Breast epithelium (tissue), 4 donors: ENCODE data around the gene NEDD4L. TPM values are rescaled to one million over a fixed set of nuclear protein-coding genes. Genes with fewer than 3 reads are reported as not detected.

ENCODE experiments used
- DNase-seq, 2 donors: peaks; one replicate each; pipeline ENCODE4 v3.0.0-alpha.2; 2019; ENCODE audit warnings: low spot score in 2 of 2
- H3K27ac ChIP-seq, 2 donors: fragments of 200-600 bp; sonication (generic) in 1 of 2; one replicate each; pipeline ENCODE4 v1.5.1; 2016 to 2019; ENCODE audit warnings: mild to moderate bottlenecking in 1 of 2
- H3K27me3 ChIP-seq, 2 donors: fragments of 200-600 bp; sonication (generic) in 1 of 2; one replicate each; pipeline versions ENCODE4 v1.5.1 to v1.6.0; 2017 to 2019; ENCODE audit warnings: control low read depth in 1 of 2, mild to moderate bottlenecking in 1 of 2
- H3K36me3 ChIP-seq: fragments of 200-600 bp; one replicate; pipeline ENCODE4 v1.5.1; 2019
- H3K4me1 ChIP-seq, 2 donors: fragments of 200-600 bp; sonication (generic); one replicate each; pipeline ENCODE4 v1.5.1; 2016 to 2019; ENCODE audit warnings: control low read depth in 1 of 2
- H3K4me3 ChIP-seq, 3 donors: fragments of 200-600 bp; sonication (generic); 1 replicate in 2 of 3; 2 replicates in 1 of 3; pipeline ENCODE4 v1.5.1; 2016 to 2019; ENCODE audit warnings: mild to moderate bottlenecking in 3 of 3, moderate library complexity in 2 of 3
- H3K9me3 ChIP-seq, 2 donors: fragments of 200-600 bp; sonication (generic) in 1 of 2; one replicate each; pipeline ENCODE4 v1.5.1; 2016 to 2019; ENCODE audit warnings: control low read depth in 1 of 2
- POLR2A ChIP-seq: fragments of 450-650 bp; IDR thresholded peaks from one replicate; pipeline ENCODE4 v1.6.1; 2016; ENCODE audit warnings: antibody characterized with exemption, mild to moderate bottlenecking, moderate library complexity
- POLR2AphosphoS5 ChIP-seq, 3 donors: sonication (generic); formaldehyde crosslinking; IDR thresholded peaks; one replicate each; pipeline ENCODE4 v1.6.1; 2017; ENCODE audit warnings: antibody characterized with exemption in 3 of 3
- intact Hi-C: fragments of 100-400 bp; cut with DNase I; formaldehyde crosslinking; loops from one replicate; pipeline ENCODE4 v1.15.1; 2023; ENCODE audit warnings: low total_unique reads
- total RNA-seq, 3 donors: library from RNA; depleted of rRNA; stranded (reverse); fragments of >200 nt; gene quantifications; one replicate each; pipeline ENCODE4 v1.1.0, GENCODE V29; 2016
- TF ChIP-seq, protein P1 (sequence below), 3 donors: fragments of 450-650 bp; IDR thresholded peaks; one replicate each; pipeline ENCODE4 v1.5.1; 2016 to 2017; ENCODE audit warnings: antibody characterized with exemption in 3 of 3, mild to moderate bottlenecking in 3 of 3, moderate library complexity in 3 of 3

Gene NEDD4L
- total RNA-seq, 3 donors from 2014 or later, result 26.2 to 162 (median 106) TPM

DNA sequence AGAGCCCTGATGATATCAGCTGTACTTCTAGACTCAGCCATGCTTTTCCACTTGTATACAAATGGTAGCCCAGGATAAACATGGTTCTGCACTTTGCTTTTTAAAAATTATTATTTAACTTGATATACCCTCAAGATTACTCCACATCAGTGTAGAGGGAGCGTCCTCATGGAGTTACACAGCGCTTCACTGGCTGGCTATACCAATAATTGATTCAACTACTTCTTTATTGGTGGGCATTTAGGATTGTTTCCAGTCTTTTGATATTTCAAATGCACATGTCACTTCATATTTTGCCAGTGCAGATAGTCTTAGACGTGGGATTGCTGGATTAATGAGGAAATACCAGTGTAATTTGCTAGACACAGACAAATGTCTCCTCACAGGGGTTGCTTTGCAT, 10.8 kb upstream of the NEDD4L start:
- Histone ChIP-seq H3K4me3 (no peak overlapping the region), H3K9me3 (no peaks in the 10 kb centered on the region), H3K27ac (no peak overlapping the region), H3K36me3 (no peaks in the 10 kb centered on the region), H3K4me1 (no peaks in the 10 kb centered on the region), H3K27me3 (peaks cover 0 to 3% of the 10 kb centered on the region in 2 donors)
- TF ChIP-seq POLR2A (no peak), POLR2AphosphoS5 (IDR thresholded peaks at IDR 0.05) (no peak)
- TF ChIP-seq, protein P1, sequence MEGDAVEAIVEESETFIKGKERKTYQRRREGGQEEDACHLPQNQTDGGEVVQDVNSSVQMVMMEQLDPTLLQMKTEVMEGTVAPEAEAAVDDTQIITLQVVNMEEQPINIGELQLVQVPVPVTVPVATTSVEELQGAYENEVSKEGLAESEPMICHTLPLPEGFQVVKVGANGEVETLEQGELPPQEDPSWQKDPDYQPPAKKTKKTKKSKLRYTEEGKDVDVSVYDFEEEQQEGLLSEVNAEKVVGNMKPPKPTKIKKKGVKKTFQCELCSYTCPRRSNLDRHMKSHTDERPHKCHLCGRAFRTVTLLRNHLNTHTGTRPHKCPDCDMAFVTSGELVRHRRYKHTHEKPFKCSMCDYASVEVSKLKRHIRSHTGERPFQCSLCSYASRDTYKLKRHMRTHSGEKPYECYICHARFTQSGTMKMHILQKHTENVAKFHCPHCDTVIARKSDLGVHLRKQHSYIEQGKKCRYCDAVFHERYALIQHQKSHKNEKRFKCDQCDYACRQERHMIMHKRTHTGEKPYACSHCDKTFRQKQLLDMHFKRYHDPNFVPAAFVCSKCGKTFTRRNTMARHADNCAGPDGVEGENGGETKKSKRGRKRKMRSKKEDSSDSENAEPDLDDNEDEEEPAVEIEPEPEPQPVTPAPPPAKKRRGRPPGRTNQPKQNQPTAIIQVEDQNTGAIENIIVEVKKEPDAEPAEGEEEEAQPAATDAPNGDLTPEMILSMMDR (IDR thresholded peaks at IDR 0.05), result no peak
- intact Hi-C loops, result no loop called here
- no peak for DNase-seq

DNA sequence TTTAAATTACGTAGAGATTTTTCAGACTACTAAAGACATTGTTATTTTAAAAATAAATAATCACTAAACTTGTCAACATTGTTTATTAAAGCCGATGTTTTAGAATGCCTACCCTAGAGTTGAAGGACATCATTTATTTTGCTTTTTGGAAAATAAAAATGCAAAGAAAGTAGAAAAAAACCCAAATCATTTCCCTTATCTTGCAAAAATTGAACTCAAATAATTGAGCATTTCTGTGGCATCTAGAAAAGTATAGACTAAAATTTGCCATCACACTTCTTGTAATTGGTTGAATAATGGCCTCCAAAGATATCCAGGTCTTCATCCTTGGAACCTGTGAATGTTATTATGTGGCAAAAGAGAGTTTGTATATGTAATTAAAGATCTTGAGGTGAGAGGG, 9.7 kb upstream of the NEDD4L start:
- intact Hi-C loops, result no loop called here
- H3K27me3 ChIP-seq, result peaks cover 0 to 3% of the 10 kb centered on the region in 2 donors
- H3K4me3 ChIP-seq, result no peak overlapping the region
- TF ChIP-seq POLR2A (no peak), POLR2AphosphoS5 (IDR thresholded peaks at IDR 0.05) (no peak)
- TF ChIP-seq, protein P1 (IDR thresholded peaks at IDR 0.05), result no peak
- H3K27ac ChIP-seq, result no peak overlapping the region
- no peaks in the 10 kb centered on the region for H3K9me3 ChIP-seq
- H3K4me1 ChIP-seq, result no peaks in the 10 kb centered on the region
- no peaks in the 10 kb centered on the region for H3K36me3 ChIP-seq
- DNase-seq, result no peak

DNA sequence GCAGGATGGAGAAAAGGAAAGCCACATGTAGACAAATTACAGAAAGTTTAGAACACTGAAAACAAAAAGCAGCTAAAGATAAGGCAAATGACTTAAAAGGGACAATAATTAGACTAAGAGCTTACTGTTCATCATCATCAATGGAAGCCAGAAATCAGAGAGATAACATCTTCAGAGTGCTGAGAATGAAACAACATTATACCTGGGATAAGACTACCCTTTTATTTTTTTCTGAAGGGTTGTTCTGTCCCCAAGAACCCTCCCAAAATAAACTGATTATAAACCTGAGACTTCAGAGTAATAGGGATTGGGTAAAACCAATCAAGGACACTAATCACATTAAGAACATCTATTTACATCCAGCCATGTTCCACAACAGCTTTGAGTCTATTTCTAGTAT, 6.9 kb upstream of the NEDD4L start:
- Histone ChIP-seq H3K4me1 (no peaks in the 10 kb centered on the region), H3K4me3 (no peak overlapping the region), H3K9me3 (no peaks in the 10 kb centered on the region), H3K27ac (no peak overlapping the region), H3K27me3 (peaks cover 0 to 3% of the 10 kb centered on the region in 2 donors), H3K36me3 (no peaks in the 10 kb centered on the region)
- TF ChIP-seq POLR2A (no peak), POLR2AphosphoS5 (IDR thresholded peaks at IDR 0.05) (no peak)
- TF ChIP-seq, protein P1 (IDR thresholded peaks at IDR 0.05), result no peak
- intact Hi-C loops, result no loop called here
- no peak for DNase-seq

DNA sequence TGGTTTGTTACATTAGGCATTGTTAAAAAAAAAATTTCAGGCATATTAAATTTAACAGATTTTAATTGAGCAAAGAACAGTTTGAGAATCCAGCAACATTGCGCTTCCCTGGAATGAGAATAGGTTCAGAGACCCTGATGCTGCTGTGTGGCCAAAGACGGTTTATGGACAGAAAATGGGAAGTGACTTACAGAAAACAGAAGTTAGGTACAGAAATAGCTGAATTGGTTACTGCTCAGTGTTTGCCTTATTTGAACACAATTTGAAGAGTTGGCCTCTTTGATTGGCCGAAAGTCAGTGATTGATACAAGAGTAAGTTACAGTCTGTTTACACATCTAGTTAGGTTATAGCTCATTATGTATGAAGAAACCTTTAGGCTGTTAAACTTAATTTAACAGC, 6.0 kb upstream of the NEDD4L start:
- no peaks in the 10 kb centered on the region for H3K9me3 ChIP-seq
- H3K4me1 ChIP-seq, result no peaks in the 10 kb centered on the region
- no peak overlapping the region for H3K4me3 ChIP-seq
- DNase-seq, result no peak
- H3K36me3 ChIP-seq, result no peaks in the 10 kb centered on the region
- TF ChIP-seq POLR2A (no peak), POLR2AphosphoS5 (IDR thresholded peaks at IDR 0.05) (no peak)
- TF ChIP-seq, protein P1 (IDR thresholded peaks at IDR 0.05), result no peak
- H3K27me3 ChIP-seq, result peaks cover 0 to 3% of the 10 kb centered on the region in 2 donors
- no peak overlapping the region for H3K27ac ChIP-seq
- intact Hi-C loops, result no loop called here

DNA sequence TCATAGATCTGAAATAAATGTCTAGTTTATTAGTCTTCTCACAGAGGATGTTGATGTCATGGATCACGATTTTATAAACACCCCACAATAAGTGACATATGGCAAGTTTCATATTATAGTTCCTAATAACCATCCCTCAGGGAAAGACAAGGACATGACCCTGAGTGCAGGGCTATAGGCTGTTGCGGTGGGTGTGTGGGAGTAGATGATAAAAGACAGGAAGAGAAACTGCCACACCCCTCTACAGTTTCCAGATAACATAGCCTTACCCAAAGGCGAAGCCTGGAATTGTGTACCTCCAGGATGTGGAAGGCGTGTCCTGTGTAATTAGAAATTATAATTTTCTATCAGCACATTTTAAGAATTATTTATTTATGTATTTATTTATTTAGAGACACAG, 2.4 kb upstream of the NEDD4L start:
- DNase-seq, result no peak
- H3K4me3 ChIP-seq, result no peak overlapping the region
- no peaks in the 10 kb centered on the region for H3K36me3 ChIP-seq
- TF ChIP-seq POLR2AphosphoS5 (IDR thresholded peaks at IDR 0.05) (no peak), POLR2A (no peak)
- TF ChIP-seq, protein P1 (IDR thresholded peaks at IDR 0.05), result no peak
- no peaks in the 10 kb centered on the region for H3K27me3 ChIP-seq
- H3K4me1 ChIP-seq, result no peaks in the 10 kb centered on the region
- intact Hi-C loops, result loop anchor here (2.0 kb wide), 1 partner anchor 79 kb away; no protein-coding TSS in a partner anchor
- no peak overlapping the region for H3K27ac ChIP-seq
- no peaks in the 10 kb centered on the region for H3K9me3 ChIP-seq
